ENCODE results near the gene ESPN. TPM values are rescaled to one million over a fixed set of nuclear protein-coding genes. Genes with fewer than 3 reads are reported as not detected.

The ESPN gene
- total and polyA plus RNA-seq, 2 of the 4 experiments (the other 2 are of a cell fraction) = under 0.01 to 0.02 TPM

- TF ChIP-seq SMC3 (IDR thresholded peaks at IDR 0.05; ENCODE audit: low read depth, low read length) = no peak
These were observed 38.9 kb upstream of the ESPN start (continued) for GRCh38 chr1:6385488-6386191.

- TF ChIP-seq MAZ (IDR thresholded peaks at IDR 0.05; ENCODE audit: borderline replicate concordance, low read depth, low read length) (no peak), SMC3 (IDR thresholded peaks at IDR 0.05; ENCODE audit: low read depth, low read length) (no peak), MAFK (IDR thresholded peaks at IDR 0.05; ENCODE audit: low read depth, low read length) (no peak), CEBPB (IDR thresholded peaks at IDR 0.05; ENCODE audit: low read depth, low read length) (no peak), BHLHE40 (IDR thresholded peaks at IDR 0.05; ENCODE audit: low read depth, low read length) (no peak), POLR2A (IDR thresholded peaks at IDR 0.05; ENCODE audit: low read depth, low read length) (no peak), MXI1 (IDR thresholded peaks at IDR 0.05; ENCODE audit: borderline replicate concordance, low read depth, low read length) (no peak), USF2 (IDR thresholded peaks at IDR 0.05; ENCODE audit: low read depth, low read length) (no peak), FOS (IDR thresholded peaks at IDR 0.05; ENCODE audit: low read depth, low read length) (no peak)
- H2AFZ ChIP-seq (replicated peaks; ENCODE audit: low read length, poor library complexity) = peak overlapping the region; percentile 10
- no TSS peak for BruUV-seq (replicated peaks)
- no peak overlapping the region for H2BK5ac ChIP-seq (ENCODE audit: low read depth, low read length, poor library complexity, severe bottlenecking)
- no peaks in the 10 kb centered on the region for H3K9me3 ChIP-seq (ENCODE audit: control insufficient read depth, insufficient read depth, low read length)
- intact Hi-C loops (cut with micrococcal nuclease) (no loop called here), in situ Hi-C loops (cut with MboI; ENCODE audit: low sequenced_read_pairs) (no loop called here), dilution Hi-C loops (cut with HindIII; ENCODE audit: low sequenced_read_pairs, unreplicated experiment) (no loop called here)
- H2AK5ac ChIP-seq (ENCODE audit: low read depth, low read length) = no peak overlapping the region; the same call in 1 of the 2 replicates
- H3K14ac ChIP-seq (replicated peaks; ENCODE audit: low read depth, low read length) = no peak overlapping the region
- H3K9me1 ChIP-seq (ENCODE audit: insufficient read depth, low read length) = peaks cover 4% of the 10 kb centered on the region; the same call in 1 of the 2 replicates
- H3K27ac ChIP-seq (ENCODE audit: insufficient read depth, low read length) = no peak overlapping the region
- H2AK9ac ChIP-seq (replicated peaks; ENCODE audit: low read depth, low read length, poor library complexity) = no peak overlapping the region
- no peak overlapping the region for H3K18ac ChIP-seq (ENCODE audit: low read depth, low read length)
- no peak overlapping the region for H2BK15ac ChIP-seq (ENCODE audit: low read depth, low read length)
- H3K27me3 ChIP-seq (ENCODE audit: control insufficient read depth, insufficient read depth, low read length) = no peaks in the 10 kb centered on the region
- H2BK120ac ChIP-seq (ENCODE audit: low read depth, low read length) = no peak overlapping the region
- H3K4me1 ChIP-seq (ENCODE audit: control insufficient read depth, insufficient read depth, low read length) = peaks cover 6% of the 10 kb centered on the region
- peaks cover 4% of the 10 kb centered on the region; the same call in 1 of the 2 replicates for H4K20me1 ChIP-seq (ENCODE audit: insufficient read depth, low read length)
- H3K4ac ChIP-seq (ENCODE audit: low read depth, low read length) = 0 out of 2 replicates have a peak overlapping the region, but pooled peaks have one; percentile 14
- 77 to 100% methylated on average over 1 to 5 of the region's 10 CpGs for WGBS, 2 experiments (ENCODE audit: extremely low coverage in 2 of 2, insufficient read length in 1 of 2)
- H4K91ac ChIP-seq (ENCODE audit: insufficient read depth, low read depth, low read length) = peak overlapping the region; percentile 11; the same call in 1 of the 2 replicates
- H3K4me3 ChIP-seq (ENCODE audit: insufficient read depth, low read depth, low read length) = no peak overlapping the region
- DNase-seq (peak; percentile 42), ATAC-seq (ENCODE audit: low read depth) (no peak)
- no peak overlapping the region for H3K23ac ChIP-seq (ENCODE audit: low read depth, low read length)
- ChIA-PET POLR2A (ENCODE audit: unreplicated experiment) (no interaction called here), CTCF (no interaction called here)
- no peaks in the 10 kb centered on the region for H3K36me3 ChIP-seq (ENCODE audit: control insufficient read depth, insufficient read depth, low read length)
- H3K9ac ChIP-seq (ENCODE audit: low read depth, low read length) = no peak overlapping the region
- 0 out of 2 replicates have a peak overlapping the region, but pooled peaks have one; percentile 29 for H4K5ac ChIP-seq (ENCODE audit: low read depth, low read length)
- no peak overlapping the region for H3K56ac ChIP-seq (ENCODE audit: extremely low read depth, insufficient read depth, low read length)
- peak overlapping the region; percentile 77 to 88; a peak in 2 of 4 replicates for H4K8ac ChIP-seq (ENCODE audit: low read depth in 2 of 2, low read length in 2 of 2)
- H2BK20ac ChIP-seq (ENCODE audit: low read depth, low read length) = no peak overlapping the region
- H3K4me2 ChIP-seq (ENCODE audit: low read depth, low read length) = no peak overlapping the region
- peaks cover 0 to 48% of the 10 kb centered on the region in 2 experiments; a peak in 3 of 4 replicates for H3K79me1 ChIP-seq (ENCODE audit: low read depth in 1 of 2, low read length in 2 of 2)
These were observed 38.1 kb upstream of the ESPN start for GRCh38 chr1:6386371-6386949.
